ENCODE measurements around the gene CYP27B1. TPM values are rescaled to one million over a fixed set of nuclear protein-coding genes. Genes with fewer than 3 reads are reported as not detected.

Gene CYP27B1
- total and polyA plus RNA-seq, 8 donors = 0.56 to 3.1 (median 1.4) TPM; not detected in 1

DNA sequence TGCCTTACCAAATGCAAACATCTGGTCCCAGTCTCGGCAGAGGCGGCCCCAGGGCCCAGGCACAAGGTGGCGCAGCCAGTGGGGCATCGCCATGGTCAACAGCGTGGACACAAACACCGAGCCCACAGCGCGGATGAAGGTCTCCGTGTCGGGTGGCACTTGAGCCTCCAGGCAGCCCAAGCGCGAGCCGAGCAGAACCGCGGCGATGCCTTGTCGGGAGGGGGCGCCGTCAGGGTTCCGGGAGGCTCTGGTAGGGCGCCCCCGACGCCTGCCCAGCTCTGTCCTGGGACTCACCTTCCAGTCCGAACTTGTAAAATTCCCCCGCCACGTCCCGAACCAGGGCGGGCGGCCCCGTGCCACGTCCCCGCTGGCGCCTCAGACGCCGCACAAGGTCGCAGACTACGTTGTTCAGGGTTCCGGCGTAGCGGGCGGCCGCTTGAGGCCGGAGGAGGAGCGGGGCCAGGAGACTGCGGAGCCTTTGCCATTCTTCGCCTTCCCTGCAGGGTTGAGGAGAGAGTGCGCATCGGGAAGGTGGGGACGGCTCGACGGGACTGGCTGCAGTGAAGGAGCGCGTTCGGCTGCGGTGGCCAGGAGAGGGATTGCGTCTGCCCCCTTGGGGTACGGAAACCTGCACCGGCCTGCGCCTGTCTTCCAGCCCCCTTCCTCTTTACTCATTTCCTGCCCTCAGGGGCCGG is 1.7 kb downstream of the CYP27B1 start:
- Histone ChIP-seq H3K36me3 (peaks cover 0 to 22% (median 20%) of the 10 kb centered on the region in 4 donors), H3K4me1 (peaks cover 28 to 35% (median 32%) of the 10 kb centered on the region in 4 donors), H3K4me3 (peak overlapping the region; percentile 42 to 65 (median 45)), H3K27ac (no peak overlapping the region), H3K9me3 (no peaks in the 10 kb centered on the region), H3K27me3 (peaks cover 10 to 72% (median 39%) of the 10 kb centered on the region in 3 donors)
- peak; percentile 45 to 70 for DNase-seq
- intact Hi-C loops (cut with DNase I; ENCODE audit: low total_unique reads) = no loop called here
- no peak for TF ChIP-seq POLR2AphosphoS5 (IDR thresholded peaks at IDR 0.05)
- TF ChIP-seq, protein P1, sequence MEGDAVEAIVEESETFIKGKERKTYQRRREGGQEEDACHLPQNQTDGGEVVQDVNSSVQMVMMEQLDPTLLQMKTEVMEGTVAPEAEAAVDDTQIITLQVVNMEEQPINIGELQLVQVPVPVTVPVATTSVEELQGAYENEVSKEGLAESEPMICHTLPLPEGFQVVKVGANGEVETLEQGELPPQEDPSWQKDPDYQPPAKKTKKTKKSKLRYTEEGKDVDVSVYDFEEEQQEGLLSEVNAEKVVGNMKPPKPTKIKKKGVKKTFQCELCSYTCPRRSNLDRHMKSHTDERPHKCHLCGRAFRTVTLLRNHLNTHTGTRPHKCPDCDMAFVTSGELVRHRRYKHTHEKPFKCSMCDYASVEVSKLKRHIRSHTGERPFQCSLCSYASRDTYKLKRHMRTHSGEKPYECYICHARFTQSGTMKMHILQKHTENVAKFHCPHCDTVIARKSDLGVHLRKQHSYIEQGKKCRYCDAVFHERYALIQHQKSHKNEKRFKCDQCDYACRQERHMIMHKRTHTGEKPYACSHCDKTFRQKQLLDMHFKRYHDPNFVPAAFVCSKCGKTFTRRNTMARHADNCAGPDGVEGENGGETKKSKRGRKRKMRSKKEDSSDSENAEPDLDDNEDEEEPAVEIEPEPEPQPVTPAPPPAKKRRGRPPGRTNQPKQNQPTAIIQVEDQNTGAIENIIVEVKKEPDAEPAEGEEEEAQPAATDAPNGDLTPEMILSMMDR (IDR thresholded peaks at IDR 0.05) = peak in 2 of 7 experiments; percentile 16 to 19
- 0 to 6% (median 1%) methylated on average over 3 to 60 of the region's 60 CpGs for WGBS, 5 donors

DNA sequence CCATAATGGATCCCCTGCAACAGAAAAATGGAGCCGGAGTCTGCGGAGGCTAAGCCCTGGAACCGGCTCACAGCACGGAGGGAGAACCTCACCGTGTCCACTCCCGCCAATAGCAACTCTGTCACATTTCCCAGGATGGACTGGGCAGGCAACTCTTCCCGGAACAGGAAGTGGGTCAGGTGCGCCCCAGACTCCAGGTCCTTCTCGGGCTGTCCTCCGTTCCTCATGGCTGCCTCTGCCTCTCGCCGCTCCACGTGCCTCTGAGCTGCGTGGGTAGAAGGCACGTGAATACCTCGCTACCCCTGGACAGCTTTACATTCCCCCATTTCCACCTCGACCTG is 2.2 kb downstream of the CYP27B1 start:
- intact Hi-C loops (cut with DNase I; ENCODE audit: low total_unique reads) = no loop called here
- Histone ChIP-seq H3K4me1 (peaks cover 28 to 35% (median 32%) of the 10 kb centered on the region in 4 donors), H3K36me3 (peaks cover 0 to 17% (median 15%) of the 10 kb centered on the region in 4 donors), H3K4me3 (peak overlapping the region; percentile 42 to 65 (median 45)), H3K9me3 (no peaks in the 10 kb centered on the region), H3K27ac (no peak overlapping the region), H3K27me3 (peaks cover 10 to 72% (median 39%) of the 10 kb centered on the region in 3 donors)
- TF ChIP-seq POLR2AphosphoS5 (IDR thresholded peaks at IDR 0.05) (no peak), EP300 (IDR thresholded peaks at IDR 0.05) (no peak), POLR2A (IDR thresholded peaks at IDR 0.05) (no peak)
- TF ChIP-seq, protein P1 (IDR thresholded peaks at IDR 0.05) = no peak
- 11 to 19% (median 16%) methylated on average over 12 to 17 of the region's 17 CpGs for WGBS, 5 donors
- DNase-seq = peak in 1 of 2 donors; percentile 55

DNA sequence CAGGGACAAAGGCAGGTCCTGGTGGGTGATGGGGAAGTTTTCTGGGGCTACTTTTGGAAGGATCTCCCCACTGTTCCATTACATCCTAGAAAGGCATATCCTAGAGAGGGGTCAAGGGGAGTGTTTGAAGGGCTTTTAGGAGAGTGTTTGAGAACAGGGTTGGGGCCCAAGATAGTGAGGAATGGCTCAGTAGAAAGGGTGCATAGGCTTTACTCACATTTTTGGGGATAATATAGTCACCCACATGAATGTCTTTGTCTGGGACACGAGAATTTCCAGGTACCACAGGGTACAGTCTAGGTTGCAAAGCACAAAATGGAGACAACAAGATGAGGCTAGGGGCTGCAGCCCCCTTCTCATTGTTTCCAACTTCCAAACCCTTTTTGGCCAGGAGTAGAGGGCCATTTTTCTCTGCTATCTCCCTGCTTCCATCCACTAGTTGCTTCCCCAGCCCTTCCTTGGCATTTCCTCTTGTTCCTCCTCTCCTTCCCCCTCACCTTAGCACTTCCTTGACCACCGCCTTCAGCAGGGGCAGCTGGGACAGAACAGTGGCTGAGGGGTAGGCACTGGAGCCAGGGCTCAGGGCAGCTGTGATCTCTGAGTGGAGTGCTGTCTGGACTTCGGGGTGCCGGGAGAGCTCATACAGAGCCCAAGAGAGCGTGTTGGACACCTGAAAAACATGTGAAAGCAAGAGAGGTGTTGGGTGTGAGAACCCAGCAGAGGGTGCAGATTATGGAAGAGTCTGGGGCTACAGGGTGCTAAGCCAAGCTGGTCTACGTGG is 2.8 kb downstream of the CYP27B1 start:
- intact Hi-C loops (cut with DNase I; ENCODE audit: low total_unique reads) = no loop called here
- no peak for TF ChIP-seq POLR2AphosphoS5 (IDR thresholded peaks at IDR 0.05)
- no peak for TF ChIP-seq POLR2A (IDR thresholded peaks at IDR 0.05)
- TF ChIP-seq EP300 (IDR thresholded peaks at IDR 0.05) = no peak
- TF ChIP-seq, protein P1 (IDR thresholded peaks at IDR 0.05) = no peak
- peaks cover 28 to 35% (median 32%) of the 10 kb centered on the region in 4 donors for H3K4me1 ChIP-seq
- peaks cover 3 to 14% (median 11%) of the 10 kb centered on the region in 4 donors for H3K36me3 ChIP-seq
- H3K4me3 ChIP-seq = peak overlapping the region in 2 of 4 donors; percentile 42 to 65
- H3K27ac ChIP-seq = no peak overlapping the region
- H3K9me3 ChIP-seq = no peaks in the 10 kb centered on the region
- peaks cover 10 to 72% (median 39%) of the 10 kb centered on the region in 3 donors for H3K27me3 ChIP-seq
- WGBS, 5 donors = 77 to 89% (median 85%) methylated on average over 4 to 6 of the region's 6 CpGs
- DNase-seq = no peak

DNA sequence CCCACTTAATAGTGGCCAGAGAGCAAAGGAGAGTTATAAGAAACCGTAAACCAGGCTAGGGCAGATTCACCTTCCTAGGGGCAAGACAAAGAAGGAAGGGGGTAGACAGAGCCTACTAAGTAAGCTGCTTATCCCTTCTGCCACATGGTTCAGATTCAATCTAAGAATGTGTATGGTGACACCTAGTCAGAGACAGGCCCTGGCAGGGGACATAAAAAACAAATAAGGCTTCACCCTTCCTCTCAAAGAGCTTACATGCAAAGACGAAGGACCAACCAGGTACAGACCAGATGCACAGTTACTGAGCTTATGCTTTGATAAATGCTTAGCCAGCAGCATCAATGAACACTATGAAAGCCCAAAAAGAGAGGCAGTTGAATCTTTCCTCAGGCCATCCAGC is 4.4 kb downstream of the CYP27B1 start:
- H3K27me3 ChIP-seq = peaks cover 10 to 70% (median 36%) of the 10 kb centered on the region in 3 donors
- H3K9me3 ChIP-seq = no peaks in the 10 kb centered on the region
- DNase-seq = no peak
- WGBS, 5 donors = 89 to 96% (median 92%) methylated on average over 2 of the region's 2 CpGs
- intact Hi-C loops (cut with DNase I; ENCODE audit: low total_unique reads) = no loop called here
- TF ChIP-seq POLR2AphosphoS5 (IDR thresholded peaks at IDR 0.05) = no peak
- H3K36me3 ChIP-seq = peaks cover 7 to 19% (median 18%) of the 10 kb centered on the region in 4 donors
- H3K4me3 ChIP-seq = no peak overlapping the region
- H3K27ac ChIP-seq = no peak overlapping the region
- peaks cover 28 to 35% (median 32%) of the 10 kb centered on the region in 4 donors for H3K4me1 ChIP-seq

Data from stomach (tissue), 9 donors.